PC-9 (cell line): ENCODE results near the gene GPSM1.

Source experiments
- CTCF ChIP-seq: fragments of 200-600 bp; sonication (generic); conservative IDR thresholded peaks from 2 replicates; pipeline ENCODE4 v1.6.1; 2017; ENCODE audit warnings: mixed run types, antibody characterized with exemption, mild to moderate bottlenecking, moderate library complexity
- EZH2 ChIP-seq: fragments of 200-600 bp; sonication (generic); IDR thresholded peaks from 2 replicates; pipeline ENCODE4 v1.8.0; 2017; ENCODE audit warnings: antibody characterized with exemption, low read depth

GRCh38 chr9:136381966-136382513, 54.7 kb downstream of the GPSM1 start:
- TF ChIP-seq CTCF = no peak
- TF ChIP-seq EZH2 = no peak
